ENCODE measurements around the gene DNAAF8. TPM values are rescaled to one million over a fixed set of nuclear protein-coding genes. Genes with fewer than 3 reads are reported as not detected.

Gene DNAAF8
- total and polyA plus RNA-seq, 12 donors, result 0.30 to 3.3 (median 1.5) TPM

- peaks cover 0 to 13% of the 10 kb centered on the region in 2 donors for H3K36me3 ChIP-seq (replicated peaks in 1 of 2)
- 94 to 97% (median 96%) methylated on average over 14 of the region's 14 CpGs for WGBS, 4 donors
- no peak overlapping the region for H3K4me3 ChIP-seq
- no peaks in the 10 kb centered on the region for H3K9me3 ChIP-seq (replicated peaks in 1 of 3)
- no peaks in the 10 kb centered on the region for H3K27me3 ChIP-seq
- H3K27ac ChIP-seq, result no peak overlapping the region
- no peak for DNase-seq
- intact Hi-C loops (cut with DNase I), result no loop called here
- TF ChIP-seq POLR2A (IDR thresholded peaks at IDR 0.05) (no peak), CTCF (IDR thresholded peaks at IDR 0.05) (no peak)
- H3K4me1 ChIP-seq (replicated peaks in 1 of 2), result no peaks in the 10 kb centered on the region
These were observed 11.1 kb upstream of the DNAAF8 start for GRCh38 chr16:4723071-4723767.

DNA sequence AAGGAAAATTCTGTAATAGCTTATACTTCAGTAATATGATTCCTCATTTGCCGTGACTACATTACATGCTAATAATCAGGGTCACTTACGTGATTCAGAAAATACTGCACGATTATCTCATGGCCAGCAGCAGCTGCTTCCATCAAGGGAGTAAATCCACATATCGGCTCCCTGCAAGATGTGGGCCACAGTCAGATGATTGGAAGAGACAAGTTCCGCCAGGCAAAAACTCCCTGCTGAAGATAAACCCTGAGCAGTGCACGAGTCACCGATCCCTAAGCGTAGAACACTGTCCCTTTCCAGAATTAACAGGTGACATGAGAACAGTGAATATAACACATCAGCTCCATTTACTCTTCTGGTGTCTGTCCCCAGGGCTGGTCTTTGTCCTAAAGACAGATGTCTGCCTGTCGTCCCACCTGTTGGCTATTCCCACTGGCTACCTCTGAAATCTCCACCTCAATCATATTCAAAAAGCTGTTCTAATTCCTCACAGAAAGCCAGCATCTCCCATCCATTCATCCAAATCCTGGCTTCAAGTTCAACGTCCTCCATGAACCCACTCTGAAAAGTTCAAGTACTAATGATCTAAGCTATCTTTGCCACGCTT is 9.6 kb upstream of the DNAAF8 start:
- 78 to 83% (median 81%) methylated on average over 11 of the region's 11 CpGs for WGBS, 4 donors
- intact Hi-C loops (cut with DNase I), result no loop called here
- Histone ChIP-seq H3K27me3 (no peaks in the 10 kb centered on the region), H3K36me3 (replicated peaks in 1 of 2) (peaks cover 0 to 26% of the 10 kb centered on the region in 2 donors), H3K27ac (no peak overlapping the region), H3K9me3 (replicated peaks in 1 of 3) (no peaks in the 10 kb centered on the region), H3K4me1 (replicated peaks in 1 of 2) (no peaks in the 10 kb centered on the region), H3K4me3 (no peak overlapping the region)
- DNase-seq, result no peak
- TF ChIP-seq CTCF (IDR thresholded peaks at IDR 0.05), result no peak
- TF ChIP-seq POLR2A (IDR thresholded peaks at IDR 0.05), result no peak

GRCh38 chr16:4726616-4727015 is 7.7 kb upstream of the DNAAF8 start:
- Histone ChIP-seq H3K4me3 (no peak overlapping the region), H3K27me3 (no peaks in the 10 kb centered on the region), H3K27ac (no peak overlapping the region), H3K36me3 (replicated peaks in 1 of 2) (peaks cover 0 to 31% of the 10 kb centered on the region in 2 donors), H3K4me1 (replicated peaks in 1 of 2) (no peaks in the 10 kb centered on the region), H3K9me3 (replicated peaks in 1 of 3) (no peaks in the 10 kb centered on the region)
- intact Hi-C loops (cut with DNase I), result no loop called here
- 87 to 94% (median 93%) methylated on average over 7 to 18 of the region's 18 CpGs for WGBS, 4 donors
- TF ChIP-seq POLR2A (IDR thresholded peaks at IDR 0.05) (no peak), CTCF (IDR thresholded peaks at IDR 0.05) (no peak)
- no peak for DNase-seq

GRCh38 chr16:4728676-4729075 is 5.7 kb upstream of the DNAAF8 start:
- TF ChIP-seq POLR2A (IDR thresholded peaks at IDR 0.05), result no peak
- TF ChIP-seq CTCF (IDR thresholded peaks at IDR 0.05), result no peak
- no peak overlapping the region for H3K4me3 ChIP-seq
- no peak for DNase-seq
- no peaks in the 10 kb centered on the region for H3K9me3 ChIP-seq (replicated peaks in 1 of 3)
- H3K27me3 ChIP-seq, result no peaks in the 10 kb centered on the region
- H3K4me1 ChIP-seq (replicated peaks in 1 of 2), result peaks cover 4 to 10% of the 10 kb centered on the region in 2 donors
- 94 to 98% (median 95%) methylated on average over 8 of the region's 8 CpGs for WGBS, 4 donors
- no peak overlapping the region for H3K27ac ChIP-seq
- intact Hi-C loops (cut with DNase I), result no loop called here
- H3K36me3 ChIP-seq (replicated peaks in 1 of 2), result peaks cover 0 to 31% of the 10 kb centered on the region in 2 donors

All from adrenal gland (tissue), 12 donors.